IMR-90 (cell line): Measurements from ENCODE around the gene MB21D2. TPM values are rescaled to one million over a fixed set of nuclear protein-coding genes. Genes with fewer than 3 reads are reported as not detected.

Experiments used
- ATAC-seq: fragments of 200-7000 bp; cut with Tn5 transposase; 2 replicates; pipeline ENCODE4 v1.9.1; 2020; ENCODE audit warnings: low read depth, mild to moderate bottlenecking, moderate library complexity
- BruUV-seq: library from RNA; stranded (reverse); fragments of 400-500 nt; replicated peaks from 2 replicates; lab custom pipeline; 2021; lab: Mats Ljungman, UMichigan
- CTCF ChIA-PET: fragments of 300-600 bp; formaldehyde crosslinking; extraction: SDS; loops from one replicate; lab custom pipeline; 2021; ENCODE audit warnings: antibody characterized with exemption; lab: Yijun Ruan, JAX
- POLR2A ChIA-PET: fragments of 300-600 bp; sonication (Branson Sonifier 250); formaldehyde crosslinking; loops from one replicate; lab custom pipeline; 2022; ENCODE audit warnings: antibody characterized with exemption; ENCODE audit not compliant: unreplicated experiment; lab: Charles Lee
- DNase-seq: peaks from one replicate; pipeline ENCODE4 v3.0.0; 2013
- H2AFZ ChIP-seq: replicated peaks from 2 replicates; pipeline ENCODE3; 2013; ENCODE audit warnings: low read length, mild to moderate bottlenecking; ENCODE audit not compliant: poor library complexity
- H2AK5ac ChIP-seq: 2 replicates; pipeline ENCODE4 v1.6.1; 2013; ENCODE audit warnings: low read depth, low read length, inconsistent platforms
- H2AK9ac ChIP-seq: replicated peaks from 2 replicates; pipeline ENCODE3; 2013; ENCODE audit warnings: mild to moderate bottlenecking, low read depth, low read length, moderate library complexity; ENCODE audit not compliant: poor library complexity
- H2BK120ac ChIP-seq: 2 replicates; pipeline ENCODE4 v1.6.1; 2013; ENCODE audit warnings: low read depth, low read length, inconsistent platforms
- H2BK15ac ChIP-seq: 3 replicates; pipeline ENCODE4 v1.6.1; 2013; ENCODE audit warnings: low read depth, low read length, inconsistent platforms
- H2BK20ac ChIP-seq: 2 replicates; pipeline ENCODE4 v1.6.1; 2013; ENCODE audit warnings: low read depth, mild to moderate bottlenecking, inconsistent platforms, low read length, moderate library complexity
- H2BK5ac ChIP-seq: 2 replicates; pipeline ENCODE4 v1.6.1; 2013; ENCODE audit warnings: mild to moderate bottlenecking, low read depth, low read length, inconsistent platforms; ENCODE audit not compliant: poor library complexity, severe bottlenecking
- H3K14ac ChIP-seq: replicated peaks from 2 replicates; pipeline ENCODE4 v1.6.1; 2013; ENCODE audit warnings: low read depth, low read length, inconsistent platforms
- H3K18ac ChIP-seq: 2 replicates; pipeline ENCODE4 v1.6.1; 2013; ENCODE audit warnings: low read depth, low read length, control low read depth
- H3K23ac ChIP-seq: 2 replicates; pipeline ENCODE4 v1.6.1; 2013; ENCODE audit warnings: low read depth, low read length, inconsistent platforms
- H3K27ac ChIP-seq: 2 replicates; pipeline ENCODE4 v1.5.1; 2013; ENCODE audit warnings: mild to moderate bottlenecking, control low read depth, low read length; ENCODE audit not compliant: insufficient read depth
- H3K27me3 ChIP-seq: 2 replicates; pipeline ENCODE4 v1.6.1; 2013; ENCODE audit warnings: low read length; ENCODE audit not compliant: control insufficient read depth, insufficient read depth
- H3K36me3 ChIP-seq: 2 replicates; pipeline ENCODE4 v1.6.1; 2013; ENCODE audit warnings: low read length, mixed read lengths; ENCODE audit not compliant: control insufficient read depth, insufficient read depth
- H3K4ac ChIP-seq: 2 replicates; pipeline ENCODE4 v1.6.1; 2013; ENCODE audit warnings: low read depth, low read length, inconsistent platforms
- H3K4me1 ChIP-seq: 2 replicates; pipeline ENCODE4 v1.6.1; 2013; ENCODE audit warnings: low read length, mixed read lengths; ENCODE audit not compliant: control insufficient read depth, insufficient read depth
- H3K4me2 ChIP-seq: 2 replicates; pipeline ENCODE4 v1.6.1; 2013; ENCODE audit warnings: low read depth, mild to moderate bottlenecking, control low read depth, low read length, moderate library complexity
- H3K4me3 ChIP-seq: 2 replicates; pipeline ENCODE4 v1.5.1; 2013; ENCODE audit warnings: low read depth, mild to moderate bottlenecking, control low read depth, low read length, moderate library complexity; ENCODE audit not compliant: insufficient read depth
- H3K56ac ChIP-seq: 2 replicates; pipeline ENCODE4 v1.6.1; 2013; ENCODE audit warnings: low read length, inconsistent platforms; ENCODE audit not compliant: insufficient read depth; ENCODE audit errors: extremely low read depth
- H3K79me1 ChIP-seq, 2 experiments: 2 replicates each; pipeline ENCODE4 v1.6.1; 2013; ENCODE audit warnings: low read length in 2 of 2, inconsistent platforms in 1 of 2, low read depth in 1 of 2
- H3K9ac ChIP-seq: 2 replicates; pipeline ENCODE4 v1.6.1; 2013; ENCODE audit warnings: low read depth, low read length, control low read depth
- H3K9me1 ChIP-seq: 2 replicates; pipeline ENCODE4 v1.6.1; 2013; ENCODE audit warnings: low read length, inconsistent platforms; ENCODE audit not compliant: insufficient read depth
- H3K9me3 ChIP-seq: 2 replicates; pipeline ENCODE4 v1.6.1; 2013; ENCODE audit warnings: low read length; ENCODE audit not compliant: control insufficient read depth, insufficient read depth
- H4K20me1 ChIP-seq: 2 replicates; pipeline ENCODE4 v1.6.1; 2013; ENCODE audit warnings: low read length, inconsistent platforms; ENCODE audit not compliant: insufficient read depth
- H4K5ac ChIP-seq: 2 replicates; pipeline ENCODE4 v1.6.1; 2013; ENCODE audit warnings: mild to moderate bottlenecking, low read depth, low read length, control low read depth
- H4K8ac ChIP-seq, 2 experiments: 2 replicates each; pipeline ENCODE4 v1.6.1; 2013; ENCODE audit warnings: low read depth in 2 of 2, low read length in 2 of 2, control low read depth in 1 of 2, inconsistent platforms in 1 of 2
- H4K91ac ChIP-seq: 2 replicates; pipeline ENCODE4 v1.6.1; 2013; ENCODE audit warnings: low read depth, low read length, inconsistent platforms; ENCODE audit not compliant: insufficient read depth
- BHLHE40 ChIP-seq: fragments of 150-350 bp; IDR thresholded peaks from 2 replicates; pipeline ENCODE4 v1.6.1; 2016; ENCODE audit warnings: mild to moderate bottlenecking, low read depth, low read length
- CEBPB ChIP-seq: IDR thresholded peaks from 2 replicates; pipeline ENCODE4 v1.6.1; 2012; ENCODE audit warnings: low read depth, low read length, improper control_type of control experiment
- CHD1 ChIP-seq: IDR thresholded peaks from 2 replicates; pipeline ENCODE4 v1.6.1; 2012; ENCODE audit warnings: low read depth, low read length, improper control_type of control experiment
- CTCF ChIP-seq: conservative IDR thresholded peaks from 2 replicates; pipeline ENCODE4 v1.5.1; 2012; ENCODE audit warnings: mild to moderate bottlenecking, low read depth, low read length, improper control_type of control experiment
- ELK1 ChIP-seq: fragments of 150-350 bp; IDR thresholded peaks from 2 replicates; pipeline ENCODE4 v1.6.1; 2016; ENCODE audit warnings: low read depth, mild to moderate bottlenecking, low read length, moderate library complexity, borderline replicate concordance
- MAZ ChIP-seq: IDR thresholded peaks from 2 replicates; pipeline ENCODE4 v1.6.1; 2012; ENCODE audit warnings: low read depth, mild to moderate bottlenecking, low read length, improper control_type of control experiment, moderate library complexity, borderline replicate concordance
- MXI1 ChIP-seq: IDR thresholded peaks from 2 replicates; pipeline ENCODE4 v1.6.1; 2012; ENCODE audit warnings: low read depth, mild to moderate bottlenecking, low read length, moderate library complexity, borderline replicate concordance
- POLR2A ChIP-seq: IDR thresholded peaks from 2 replicates; pipeline ENCODE4 v1.6.1; 2012; ENCODE audit warnings: mild to moderate bottlenecking, low read depth, low read length
- RAD21 ChIP-seq: IDR thresholded peaks from 2 replicates; pipeline ENCODE4 v1.6.1; 2012; ENCODE audit warnings: low read length, improper control_type of control experiment
- RCOR1 ChIP-seq: IDR thresholded peaks from 2 replicates; pipeline ENCODE4 v1.6.1; 2012; ENCODE audit warnings: mild to moderate bottlenecking, low read length, improper control_type of control experiment; ENCODE audit not compliant: insufficient replicate concordance
- RFX5 ChIP-seq: IDR thresholded peaks from 2 replicates; pipeline ENCODE4 v1.8.0; 2012; ENCODE audit warnings: low read depth, mild to moderate bottlenecking, low read length, moderate library complexity
- USF2 ChIP-seq: fragments of 150-350 bp; IDR thresholded peaks from 2 replicates; pipeline ENCODE4 v1.6.1; 2017; ENCODE audit warnings: mild to moderate bottlenecking, antibody characterized with exemption, low read length, low read depth
- WGBS, 2 experiments: methylation state at CpG; one replicate each; pipeline versions ENCODE4 v1.1.5 to v1.1.7; 2013; ENCODE audit warnings: missing lambda C conversion rate in 2 of 2; ENCODE audit not compliant: insufficient read length in 1 of 2; ENCODE audit errors: extremely low coverage in 2 of 2; 5-methylcytosine and 5-hydroxymethylcytosine counted together
- dilution Hi-C: fragments of 300-500 bp; cut with HindIII; formaldehyde crosslinking; loops from one replicate; pipeline ENCODE4 v1.14.3; 2018; ENCODE audit warnings: low sequenced_read_pairs; ENCODE audit not compliant: unreplicated experiment
- in situ Hi-C: fragments of 300-500 bp; cut with MboI; formaldehyde crosslinking; loops from 3 replicates; pipeline ENCODE4 v1.14.3; 2019; ENCODE audit warnings: low sequenced_read_pairs, inconsistent platforms, mixed read lengths
- intact Hi-C: fragments of 100-400 bp; cut with micrococcal nuclease; formaldehyde crosslinking; loops from 2 replicates; pipeline ENCODE4 v1.10.0; 2022
- polyA plus RNA-seq, 3 experiments: library from polyadenylated mRNA; depleted of rRNA; stranded (reverse); fragments of >200 nt; gene quantifications; 2 replicates each; pipeline ENCODE4 v1.2.3, GENCODE V29; 2012; ENCODE audit warnings: low replicate concordance in 1 of 3
- total RNA-seq: library from RNA; depleted of rRNA; stranded (reverse); fragments of >200 nt; gene quantifications from 2 replicates; pipeline ENCODE4 v1.2.3, GENCODE V29; 2012

Gene MB21D2
- total and polyA plus RNA-seq, 2 of the 4 experiments (the other 2 are of a cell fraction), result 13.6 to 44.8 TPM

- POLR2A ChIA-PET, result no interaction called here
- H4K8ac ChIP-seq, result peak overlapping the region in 1 of 2 experiments; percentile 23; a peak in 3 of 4 replicates
- peak overlapping the region; percentile 28; the same call in 1 of the 2 replicates for H3K27ac ChIP-seq
- H3K4me3 ChIP-seq, result no peak overlapping the region
- DNase-seq, result no peak
- peaks cover 32 to 62% of the 10 kb centered on the region in 2 experiments for H3K79me1 ChIP-seq
- CTCF ChIA-PET, result interaction anchor here (1.7 kb wide), 1 partner anchor 62 kb away, joined by 4 read pairs; no protein-coding TSS in a partner anchor
- peaks cover 25% of the 10 kb centered on the region for H3K4me1 ChIP-seq
- H3K4ac ChIP-seq, result peak overlapping the region; percentile 26
- H4K5ac ChIP-seq, result peak overlapping the region; percentile 10; the same call in 1 of the 2 replicates
- TF ChIP-seq MAZ (no peak), ELK1 (no peak), USF2 (no peak), CEBPB (no peak), POLR2A (no peak), MXI1 (no peak), BHLHE40 (no peak), RAD21 (no peak), CTCF (no peak), CHD1 (no peak), RFX5 (no peak), RCOR1 (no peak)
- peak overlapping the region; percentile 20; the same call in 1 of the 2 replicates for H3K23ac ChIP-seq
- H3K27me3 ChIP-seq, result no peaks in the 10 kb centered on the region
- H3K9ac ChIP-seq, result no peak overlapping the region
- H3K14ac ChIP-seq, result no peak overlapping the region; the same call in 1 of the 2 replicates
- H3K36me3 ChIP-seq, result no peaks in the 10 kb centered on the region
- no peak overlapping the region for H3K56ac ChIP-seq
- BruUV-seq, result no TSS peak
- H3K9me3 ChIP-seq, result no peaks in the 10 kb centered on the region
- peaks cover 16% of the 10 kb centered on the region for H3K9me1 ChIP-seq
- peak overlapping the region; percentile 96 for H2BK120ac ChIP-seq
- peak overlapping the region; percentile 20; the same call in 1 of the 2 replicates for H2AK5ac ChIP-seq
- peak overlapping the region; percentile 94 for H2BK5ac ChIP-seq
- H3K4me2 ChIP-seq, result no peak overlapping the region
- H2BK15ac ChIP-seq, result peak overlapping the region; percentile 79; the same call in 1 of the 3 replicates
- no peak overlapping the region for H3K18ac ChIP-seq
- in situ Hi-C loops, result loop anchor here (25.0 kb wide), 1 partner anchor 1550 kb away; the partner anchor contains the start of genes CCDC50 and UTS2B
- no peaks in the 10 kb centered on the region for H4K20me1 ChIP-seq
- intact Hi-C loops, result loop anchor here (2.0 kb wide), 1 partner anchor 69 kb away; no protein-coding TSS in a partner anchor
- H4K91ac ChIP-seq, result peak overlapping the region; percentile 81
- no peak for ATAC-seq
- WGBS, 2 experiments, result 100% methylated on average over 3 of the region's 7 CpGs; no CpG with 5 or more reads in 1 of the 2 experiments
- dilution Hi-C loops, result no loop called here
- no peak overlapping the region for H2AFZ ChIP-seq
- peak overlapping the region; percentile 81 for H2BK20ac ChIP-seq
- H2AK9ac ChIP-seq, result no peak overlapping the region
Measured at GRCh38 chr3:192887701-192888100, 30.0 kb downstream of the MB21D2 start.
